Subcutaneous abdominal adipose tissue (tissue), 5 donors: Measurements from ENCODE around the gene JCHAIN.

ENCODE experiments used
- H3K27ac ChIP-seq: one replicate; pipeline ENCODE4 v1.7.0; 2013; ENCODE audit warnings: low read depth, mild to moderate bottlenecking, inconsistent platforms, low read length, moderate library complexity
- H3K27me3 ChIP-seq, 5 donors: one replicate each; pipeline ENCODE4 v1.7.0; 2013; ENCODE audit warnings: low read length in 5 of 5, inconsistent platforms in 1 of 5; ENCODE audit not compliant: control insufficient read depth in 5 of 5, insufficient read depth in 4 of 5
- H3K36me3 ChIP-seq, 5 donors: one replicate each; pipeline ENCODE4 v1.7.0; 2013; ENCODE audit warnings: low read length in 5 of 5; ENCODE audit not compliant: control insufficient read depth in 5 of 5, insufficient read depth in 5 of 5
- H3K4me1 ChIP-seq, 5 donors: one replicate each; pipeline ENCODE4 v1.7.0; 2013; ENCODE audit warnings: low read length in 5 of 5, mild to moderate bottlenecking in 3 of 5, moderate library complexity in 1 of 5; ENCODE audit not compliant: control insufficient read depth in 5 of 5, insufficient read depth in 5 of 5
- H3K4me3 ChIP-seq, 5 donors: one replicate each; pipeline ENCODE4 v1.7.0; 2013; ENCODE audit warnings: low read length in 5 of 5, low read depth in 1 of 5
- H3K9ac ChIP-seq, 5 donors: one replicate each; pipeline ENCODE4 v1.7.0; 2013; ENCODE audit warnings: low read length in 5 of 5, mild to moderate bottlenecking in 4 of 5, moderate library complexity in 3 of 5
- H3K9me3 ChIP-seq, 5 donors: one replicate each; pipeline ENCODE4 v1.7.0; 2013; ENCODE audit warnings: low read length in 5 of 5; ENCODE audit not compliant: control insufficient read depth in 5 of 5
- donor health status: healthy.
- donor health status: healthy.
- donor health status: healthy.
- donor health status: healthy.
- donor health status: healthy.

Gene JCHAIN

GRCh38 chr4:70624226-70624793 lies 42.0 kb downstream of the JCHAIN start:
- peaks cover 0 to under 1% (median 0%) of the 10 kb centered on the region in 5 donors for H3K4me1 ChIP-seq
- no peaks in the 10 kb centered on the region for H3K27me3 ChIP-seq
- H3K9ac ChIP-seq: no peak overlapping the region
- H3K4me3 ChIP-seq: no peak overlapping the region
- no peaks in the 10 kb centered on the region for H3K36me3 ChIP-seq
- H3K27ac ChIP-seq: no peak overlapping the region
- H3K9me3 ChIP-seq: no peaks in the 10 kb centered on the region

- Histone ChIP-seq H3K4me3 (no peak overlapping the region), H3K9me3 (no peaks in the 10 kb centered on the region), H3K4me1 (peaks cover 0 to 4% (median 0%) of the 10 kb centered on the region in 5 donors), H3K9ac (no peak overlapping the region), H3K27ac (no peak overlapping the region), H3K27me3 (no peaks in the 10 kb centered on the region), H3K36me3 (no peaks in the 10 kb centered on the region)
Observed at GRCh38 chr4:70623323-70623722, 43.0 kb downstream of the JCHAIN start.

GRCh38 chr4:70619778-70620177 lies 46.5 kb downstream of the JCHAIN start:
- Histone ChIP-seq H3K36me3 (no peaks in the 10 kb centered on the region), H3K27me3 (no peaks in the 10 kb centered on the region), H3K27ac (no peak overlapping the region), H3K9me3 (no peaks in the 10 kb centered on the region), H3K9ac (no peak overlapping the region), H3K4me1 (peaks cover 0 to 6% (median 0%) of the 10 kb centered on the region in 5 donors), H3K4me3 (no peak overlapping the region)

- Histone ChIP-seq H3K4me1 (peaks cover 0 to 10% (median 2%) of the 10 kb centered on the region in 5 donors), H3K36me3 (no peaks in the 10 kb centered on the region), H3K9ac (no peak overlapping the region), H3K27me3 (no peaks in the 10 kb centered on the region), H3K27ac (no peak overlapping the region), H3K9me3 (no peaks in the 10 kb centered on the region), H3K4me3 (no peak overlapping the region)
Observed at GRCh38 chr4:70619288-70619687, 47.0 kb downstream of the JCHAIN start.

GRCh38 chr4:70614184-70614555 lies 52.1 kb downstream of the JCHAIN start:
- peak overlapping the region; percentile 21 to 64 (median 48) for H3K9ac ChIP-seq
- peak overlapping the region; percentile 76 for H3K27ac ChIP-seq
- H3K9me3 ChIP-seq: no peaks in the 10 kb centered on the region

GRCh38 chr4:70613306-70614183 lies 52.8 kb downstream of the JCHAIN start:
- peak overlapping the region; percentile 46 to 63 (median 55) for H3K4me3 ChIP-seq
- peaks cover 0 to 18% (median 11%) of the 10 kb centered on the region in 5 donors for H3K4me1 ChIP-seq
- H3K36me3 ChIP-seq: no peaks in the 10 kb centered on the region
- no peaks in the 10 kb centered on the region for H3K27me3 ChIP-seq
- H3K27ac ChIP-seq: peak overlapping the region; percentile 76
- H3K9ac ChIP-seq: peak overlapping the region; percentile 21 to 64 (median 48)
- no peaks in the 10 kb centered on the region for H3K9me3 ChIP-seq

More at GRCh38 chr4:70614184-70614555, 52.1 kb downstream of the JCHAIN start:
- H3K4me3 ChIP-seq: peak overlapping the region; percentile 46 to 63 (median 55)
- peaks cover 0 to 20% (median 11%) of the 10 kb centered on the region in 5 donors for H3K4me1 ChIP-seq
- H3K36me3 ChIP-seq: no peaks in the 10 kb centered on the region
- H3K27me3 ChIP-seq: no peaks in the 10 kb centered on the region

GRCh38 chr4:70608324-70608723 lies 58.0 kb downstream of the JCHAIN start:
- Histone ChIP-seq H3K9me3 (no peaks in the 10 kb centered on the region), H3K27ac (no peak overlapping the region), H3K4me1 (peaks cover 0 to 4% (median 2%) of the 10 kb centered on the region in 5 donors), H3K27me3 (no peaks in the 10 kb centered on the region), H3K4me3 (no peak overlapping the region), H3K9ac (no peak overlapping the region), H3K36me3 (no peaks in the 10 kb centered on the region)

- H3K4me1 ChIP-seq: no peaks in the 10 kb centered on the region
- no peak overlapping the region for H3K27ac ChIP-seq
- H3K4me3 ChIP-seq: no peak overlapping the region
- no peaks in the 10 kb centered on the region for H3K36me3 ChIP-seq
- H3K27me3 ChIP-seq: no peaks in the 10 kb centered on the region
- no peaks in the 10 kb centered on the region for H3K9me3 ChIP-seq
- no peak overlapping the region for H3K9ac ChIP-seq
Observed at GRCh38 chr4:70607334-70607853, 58.9 kb downstream of the JCHAIN start.

- H3K27me3 ChIP-seq: no peaks in the 10 kb centered on the region
- no peaks in the 10 kb centered on the region for H3K36me3 ChIP-seq
- H3K27ac ChIP-seq: no peak overlapping the region
- H3K9ac ChIP-seq: no peak overlapping the region
- no peaks in the 10 kb centered on the region for H3K4me1 ChIP-seq
- no peaks in the 10 kb centered on the region for H3K9me3 ChIP-seq
- no peak overlapping the region for H3K4me3 ChIP-seq
Observed at GRCh38 chr4:70606459-70606858, 59.8 kb downstream of the JCHAIN start.
